HG03060 (cell line): ENCODE data around the gene PCBP3.

Experiments
- ATAC-seq: cut with Tn5 transposase; IDR thresholded peaks from one replicate; pipeline ENCODE4 v1.9.1; 2021; ENCODE audit warnings: low read depth, moderate number of reproducible peaks; ENCODE audit not compliant: unreplicated experiment

The PCBP3 gene

DNA sequence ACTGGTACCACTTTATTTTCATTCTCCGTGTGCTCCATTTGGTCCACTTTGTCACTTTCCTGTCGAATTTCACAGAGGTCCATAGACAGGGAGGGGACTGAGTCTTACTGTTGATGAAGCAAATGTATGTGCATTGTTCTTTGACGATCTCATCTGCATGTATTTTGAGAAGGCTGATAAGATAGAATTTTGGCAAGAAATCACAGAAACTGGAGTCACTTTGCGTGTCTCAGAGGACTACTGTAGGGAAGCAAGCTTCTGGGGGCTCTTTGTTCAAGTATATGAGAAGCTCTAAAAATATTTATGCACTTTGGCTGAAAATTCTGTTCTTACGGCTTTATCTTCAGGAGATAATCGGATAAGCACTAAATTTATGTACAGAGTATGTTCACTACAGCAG lies 78.1 kb downstream of the PCBP3 start:
- no peak for ATAC-seq

DNA sequence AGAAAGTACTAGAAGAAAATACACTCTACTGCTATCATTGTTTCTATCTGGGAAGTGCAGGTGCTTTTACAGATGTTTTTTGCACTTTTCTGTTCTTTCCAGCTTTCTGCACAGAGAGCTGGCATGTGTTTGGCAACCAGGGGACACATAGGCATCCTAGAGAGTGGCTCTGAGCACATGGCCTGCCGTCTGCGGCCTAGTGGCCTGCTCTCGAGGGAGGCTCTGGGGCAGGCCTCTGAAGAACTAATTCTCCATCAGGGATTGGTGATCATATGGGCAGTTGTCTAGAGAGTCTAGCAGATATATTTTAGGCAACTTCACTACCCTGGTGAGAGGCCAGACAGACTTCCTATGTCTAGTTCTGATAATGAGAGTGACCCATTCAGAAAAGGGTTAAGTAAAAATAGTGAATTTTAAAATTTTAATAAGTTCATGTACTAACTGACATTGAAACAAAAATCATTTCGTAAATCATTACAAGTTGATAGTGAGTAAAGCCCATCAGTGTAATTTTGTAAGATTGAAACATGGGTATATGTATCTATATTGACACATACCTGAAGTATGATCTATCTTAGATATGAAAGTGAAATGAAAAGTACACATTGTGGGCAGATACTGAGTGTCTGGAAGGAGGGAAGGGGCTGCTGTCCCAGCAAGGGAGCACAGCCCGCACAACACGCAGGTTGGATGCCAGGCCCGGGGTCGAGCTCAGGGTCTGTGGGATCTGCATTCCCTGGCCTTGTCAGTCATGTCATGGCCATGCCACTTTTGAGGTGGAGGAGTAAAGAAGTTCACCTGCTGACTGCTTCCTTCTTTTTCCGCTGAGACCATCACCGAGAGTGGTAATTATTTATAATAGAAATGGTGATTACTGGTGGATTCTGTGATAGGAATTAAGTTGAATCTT lies 79.8 kb downstream of the PCBP3 start:
- no peak for ATAC-seq

DNA sequence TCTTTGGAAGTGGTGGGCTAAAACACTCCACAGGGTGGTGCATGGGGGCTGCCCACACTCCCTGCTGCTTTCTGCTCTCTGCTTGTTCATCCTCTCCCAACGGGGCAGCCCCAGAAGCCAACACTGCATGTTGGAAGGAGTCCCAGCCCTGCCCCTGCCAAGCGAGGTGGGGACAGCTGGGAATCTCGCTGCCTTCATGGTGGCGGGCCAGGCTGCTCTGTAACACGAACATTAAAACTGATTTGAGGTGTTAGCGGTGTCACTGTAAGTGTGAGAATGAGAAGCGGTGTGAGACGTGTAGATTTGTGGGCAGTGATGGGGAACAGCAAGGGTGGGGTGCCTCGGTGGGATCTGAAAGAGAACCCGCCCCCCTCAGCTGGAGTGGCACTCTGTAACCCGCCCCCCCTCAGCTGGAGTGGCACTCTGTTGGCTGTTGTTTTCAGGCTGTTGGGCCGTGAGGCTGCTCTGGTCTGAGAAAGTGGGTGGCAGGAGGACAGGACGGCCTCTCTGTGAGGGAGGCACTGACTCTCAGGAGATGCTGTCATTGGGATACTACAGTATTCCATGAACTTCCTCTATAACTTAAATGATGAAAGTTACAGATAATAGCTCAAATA lies 80.9 kb downstream of the PCBP3 start:
- ATAC-seq, result no peak

DNA sequence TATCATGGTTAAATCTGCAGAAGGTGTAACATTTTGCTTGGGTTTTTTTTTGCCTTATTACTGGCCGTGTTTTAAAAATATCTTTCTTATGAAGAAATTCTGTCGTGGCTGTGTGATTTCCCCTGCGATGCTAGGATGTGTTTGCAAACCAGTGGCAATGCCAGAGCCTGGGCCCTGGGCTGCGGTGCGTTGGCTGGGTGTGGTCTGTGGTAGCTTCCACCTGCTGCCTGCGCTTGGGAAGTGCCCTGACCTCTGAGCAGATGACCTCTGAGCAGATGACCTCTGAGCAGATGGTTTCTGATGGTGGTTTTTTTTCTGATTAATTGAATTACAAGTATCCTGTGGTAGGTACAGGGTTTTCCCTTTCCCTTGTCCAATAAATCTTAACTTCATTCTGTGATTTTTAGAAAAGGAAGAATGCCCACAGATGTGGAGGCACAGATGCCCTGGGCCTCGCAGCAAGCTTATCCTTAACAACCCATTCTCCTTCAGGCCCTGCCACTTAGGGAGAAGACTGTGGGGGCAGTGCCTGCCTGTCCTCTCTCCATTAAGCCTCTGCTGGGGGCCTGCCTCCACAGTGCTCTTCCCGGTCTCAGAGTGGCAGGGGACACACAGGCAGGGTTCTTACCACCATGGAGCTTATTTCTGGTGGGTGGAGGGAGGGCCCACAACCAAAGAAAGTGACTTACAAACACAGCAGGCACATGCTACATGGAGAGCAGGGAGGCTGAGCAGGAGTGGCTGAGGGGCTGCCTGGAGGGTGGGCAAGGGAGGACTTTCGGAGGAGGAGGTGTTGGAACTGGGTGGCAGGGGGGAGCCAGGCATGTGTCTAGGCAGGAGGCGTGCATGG lies 81.7 kb downstream of the PCBP3 start:
- ATAC-seq, result no peak

DNA sequence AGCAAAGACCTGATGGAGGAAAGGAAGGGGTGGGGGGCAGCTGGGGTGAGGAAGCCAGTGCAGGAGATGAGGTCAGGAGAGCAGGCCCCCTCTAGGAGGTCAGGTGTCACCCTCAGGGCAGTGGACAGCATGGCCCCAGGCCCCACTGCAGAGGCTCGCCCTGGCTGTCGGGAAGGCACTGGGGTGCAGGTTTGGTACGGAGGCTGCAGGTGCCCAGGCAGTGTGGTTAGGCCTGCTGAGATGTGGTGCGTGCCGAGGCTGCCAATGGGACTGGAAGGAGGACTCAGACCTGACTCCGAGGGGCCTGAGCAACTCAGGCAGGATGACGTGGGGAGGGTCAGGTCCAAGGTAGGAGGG lies 82.3 kb downstream of the PCBP3 start:
- ATAC-seq, result no peak

DNA sequence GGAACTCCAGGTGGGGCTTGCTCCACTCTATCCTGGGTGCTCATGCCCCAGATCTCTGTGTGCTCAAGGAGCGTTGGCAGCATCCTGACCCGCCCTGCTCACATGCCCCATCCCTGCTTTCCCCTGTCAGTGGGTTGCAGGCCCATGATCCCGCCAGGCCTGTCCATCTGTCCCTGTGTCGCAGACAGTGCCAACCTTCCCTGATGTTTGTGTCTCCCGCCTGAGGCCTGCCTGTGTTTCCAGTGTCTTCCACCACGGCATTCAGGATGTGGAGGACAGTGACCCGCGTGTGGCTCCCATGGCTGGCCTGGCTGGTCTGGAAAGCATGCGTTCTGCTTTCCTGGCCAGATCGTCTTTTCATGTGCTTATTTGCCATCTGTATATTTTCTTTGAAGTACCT lies 82.9 kb downstream of the PCBP3 start:
- ATAC-seq, result no peak

DNA sequence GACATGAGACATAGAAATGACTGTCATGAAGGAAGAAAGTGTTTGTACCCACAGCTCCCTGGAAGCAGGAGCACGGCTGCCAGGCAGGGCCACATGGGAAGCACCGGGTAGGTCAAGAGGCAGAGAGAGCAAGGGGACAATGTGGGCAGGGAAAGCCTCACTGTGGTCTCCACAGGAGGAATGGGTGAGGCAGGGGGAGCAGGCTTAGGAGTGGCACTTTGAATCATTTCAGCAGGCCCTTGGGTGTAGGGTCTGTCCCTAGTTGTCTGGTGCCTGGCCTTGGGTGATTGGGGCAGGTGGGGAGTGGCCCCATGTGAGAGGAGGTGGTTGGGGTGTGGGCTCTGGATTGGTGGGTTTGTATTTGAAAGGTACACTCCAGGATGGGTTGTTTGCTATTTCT lies 83.9 kb downstream of the PCBP3 start:
- ATAC-seq, result no peak

DNA sequence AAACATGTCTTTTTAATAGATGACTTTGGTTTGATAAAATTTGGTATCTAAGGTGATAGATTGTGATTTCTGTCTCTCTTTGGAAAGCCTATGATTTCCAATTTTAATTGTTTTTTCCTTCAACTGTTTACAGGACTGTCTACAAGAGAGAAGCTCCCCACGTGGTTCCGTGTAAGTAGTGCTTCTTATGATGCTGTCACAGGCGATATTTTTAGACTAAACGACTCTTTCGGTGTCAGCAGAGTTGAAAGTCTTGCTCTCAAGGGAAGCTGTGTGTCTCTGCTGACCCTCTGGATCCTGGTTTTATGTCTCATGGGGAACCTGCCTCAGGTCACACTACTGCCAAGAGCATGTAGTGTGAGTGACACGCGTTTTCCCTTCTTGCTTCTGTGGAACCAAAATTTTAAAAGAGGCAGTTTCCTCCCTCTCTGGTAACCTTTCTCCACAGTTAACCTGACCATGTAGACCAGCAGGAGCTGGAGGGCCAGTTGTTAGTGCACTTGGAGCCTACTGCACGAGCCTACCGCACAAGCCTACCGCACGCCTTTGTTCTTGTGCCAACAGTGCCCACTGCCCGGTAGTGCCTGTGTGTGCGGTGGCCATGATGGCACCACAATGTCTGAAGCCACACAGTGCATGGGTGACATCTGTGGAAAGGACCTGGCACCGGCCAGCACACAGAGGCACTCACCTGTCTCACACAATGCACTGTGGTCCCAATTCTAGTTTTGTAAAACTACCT lies 91.9 kb downstream of the PCBP3 start:
- ATAC-seq, result no peak

DNA sequence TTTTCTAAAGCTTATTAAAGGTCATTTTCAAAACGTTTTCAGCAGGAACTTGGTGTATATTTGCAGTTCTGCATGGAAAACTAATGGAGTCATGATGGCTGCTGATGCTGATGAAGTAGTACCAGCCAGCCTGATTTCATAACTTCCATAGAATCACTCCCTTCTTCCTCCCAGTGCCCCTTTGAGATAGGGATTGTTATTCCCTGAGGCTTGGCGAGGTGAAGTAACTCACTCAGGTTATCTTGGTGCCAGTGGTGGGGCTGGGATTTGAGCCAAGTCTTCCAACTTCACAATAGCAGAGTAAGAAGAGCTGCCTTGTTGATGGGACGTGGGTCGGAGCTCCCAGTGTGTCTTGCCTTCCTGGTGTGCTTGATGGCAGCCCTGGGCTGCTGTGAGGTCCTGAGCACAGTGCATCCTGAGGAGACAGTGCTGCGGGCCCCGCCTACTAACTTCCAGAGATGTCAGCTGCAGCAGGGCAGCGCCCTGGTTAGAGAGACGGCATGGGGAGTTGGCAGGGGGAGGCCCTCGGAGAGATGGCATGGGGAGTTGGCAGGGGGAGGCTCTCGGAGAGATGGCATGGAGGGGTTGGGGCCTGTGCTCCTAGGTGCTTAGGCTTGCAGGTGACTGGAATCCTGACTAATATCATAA lies 92.6 kb downstream of the PCBP3 start:
- ATAC-seq, result no peak

DNA sequence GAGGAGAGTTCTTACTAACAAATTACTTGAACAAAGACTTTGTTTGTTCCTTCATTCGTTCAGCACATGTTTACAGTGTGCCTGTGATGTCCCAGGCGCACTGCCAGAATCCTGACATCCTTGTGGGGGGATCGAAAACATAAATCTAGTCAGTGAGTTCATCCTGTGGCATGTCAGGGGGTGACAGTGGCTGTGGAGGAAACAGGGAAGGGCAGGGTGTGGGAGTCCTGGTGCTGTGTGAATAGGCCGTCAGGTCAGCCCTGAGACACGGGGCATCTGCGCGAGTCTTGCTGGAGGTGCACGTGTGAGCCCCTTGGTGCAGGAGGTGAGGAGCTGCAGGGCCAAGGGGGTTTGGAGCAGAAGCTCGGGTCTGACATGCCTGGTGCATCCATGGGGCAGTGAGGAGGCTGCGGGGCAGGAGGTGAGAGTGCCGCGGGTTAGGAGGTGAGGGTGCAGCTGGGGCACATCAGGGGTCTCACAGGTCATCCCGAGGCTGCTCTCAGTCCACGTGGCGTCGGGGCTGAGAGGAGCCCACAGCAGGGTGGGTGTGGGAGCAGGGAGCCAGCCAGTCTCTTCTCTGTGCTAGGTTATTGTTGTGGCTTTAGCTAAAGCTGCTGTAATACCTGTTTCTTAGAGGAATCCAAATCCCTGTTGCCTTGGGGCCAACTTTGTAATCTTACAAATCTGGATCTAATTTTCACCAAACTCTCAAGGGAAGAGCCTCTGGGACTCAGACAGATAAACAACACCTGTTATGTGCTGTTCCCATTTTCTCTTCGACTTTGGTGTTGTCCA lies 93.4 kb downstream of the PCBP3 start:
- ATAC-seq, result no peak

DNA sequence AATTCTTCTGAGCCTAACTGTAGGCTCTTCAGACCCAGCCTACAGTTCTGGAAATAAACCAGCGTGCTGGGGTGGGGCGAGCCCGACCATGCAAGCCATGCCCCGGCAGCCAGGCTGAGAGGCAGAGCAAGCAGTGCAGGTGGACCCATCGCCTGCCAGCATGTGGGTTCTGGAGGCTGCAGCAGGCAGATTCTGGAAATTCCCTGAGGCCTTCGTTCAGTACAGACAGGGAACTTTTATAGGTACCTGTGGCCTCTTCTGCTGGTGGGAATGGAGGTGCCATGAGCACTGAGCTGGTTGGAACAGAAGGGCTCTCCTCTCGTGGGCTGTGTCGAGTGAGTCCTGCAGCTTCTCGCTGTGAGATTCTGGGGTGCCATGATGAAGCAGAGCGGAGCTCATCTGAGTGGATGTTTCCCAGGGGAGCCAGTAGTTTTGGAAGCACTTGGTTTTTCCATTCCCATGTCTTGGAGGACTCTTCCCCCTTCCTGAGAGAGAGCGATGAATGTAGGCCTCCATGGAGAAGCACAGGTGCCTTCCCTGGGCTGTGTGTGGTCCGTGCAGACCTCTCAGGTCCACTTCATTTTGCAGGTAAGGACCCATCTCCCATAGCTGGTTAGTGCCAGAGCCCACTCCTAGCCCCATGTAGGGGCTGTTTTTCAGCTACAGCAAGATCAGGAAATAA lies 94.1 kb downstream of the PCBP3 start:
- ATAC-seq, result no peak

DNA sequence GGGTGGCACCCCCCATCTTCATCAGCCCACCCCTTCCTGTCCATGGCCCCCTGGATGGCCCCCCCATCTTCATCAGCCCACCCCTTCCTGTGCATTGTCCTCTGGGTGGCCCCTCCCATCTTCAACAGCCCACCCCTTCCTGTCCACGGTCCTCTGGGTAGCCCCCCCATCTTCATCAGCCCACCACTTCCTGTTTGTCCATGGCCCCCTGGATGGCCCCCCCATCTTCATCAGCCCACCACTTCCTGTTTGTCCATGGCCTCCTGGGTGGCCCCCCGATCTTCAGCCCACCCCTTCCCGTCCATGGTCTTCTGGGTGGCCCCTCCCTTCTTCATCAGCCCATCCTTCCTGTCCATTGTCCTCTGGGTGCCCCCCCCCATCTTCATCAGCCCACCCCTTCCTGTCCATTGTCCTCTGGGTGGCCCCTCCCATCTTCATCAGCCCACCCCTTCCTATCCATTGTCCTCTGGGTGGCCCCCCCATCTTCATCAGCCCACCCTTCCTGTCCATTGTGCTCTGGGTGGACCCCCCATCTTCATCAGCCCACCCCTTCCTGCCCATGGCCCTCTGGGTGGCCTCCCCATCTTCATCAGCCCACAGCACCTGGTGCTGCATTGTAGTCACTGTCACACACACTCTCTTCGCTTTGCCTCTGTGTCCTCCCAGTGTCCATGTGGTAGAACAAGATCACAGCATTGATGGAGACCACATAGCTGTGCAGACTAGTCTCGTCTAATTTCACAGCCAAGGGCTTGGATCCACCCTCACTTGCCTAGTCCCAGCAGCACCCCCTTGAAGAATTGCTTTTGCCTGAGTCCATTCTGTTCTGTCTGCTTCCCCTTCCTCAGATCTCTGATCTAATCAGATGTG lies 95.9 kb downstream of the PCBP3 start:
- no peak for ATAC-seq

DNA sequence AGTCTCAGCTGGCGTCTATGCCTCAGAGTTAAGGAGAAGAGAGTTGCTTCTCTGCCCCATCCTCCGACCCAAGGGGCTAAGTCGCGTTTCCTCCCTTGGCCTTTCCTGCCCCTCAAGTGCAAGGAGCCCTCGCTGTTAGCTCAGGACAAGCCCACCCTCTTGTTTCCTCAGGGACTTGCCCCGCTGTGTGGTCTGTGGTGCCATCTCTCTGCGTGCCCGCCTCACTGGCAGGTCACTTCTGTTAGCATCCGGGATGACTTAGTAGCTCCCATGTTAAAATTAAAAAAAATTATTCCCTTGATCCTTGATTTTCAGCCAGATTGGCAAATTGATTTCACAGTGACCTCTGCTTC lies 96.5 kb downstream of the PCBP3 start:
- no peak for ATAC-seq

DNA sequence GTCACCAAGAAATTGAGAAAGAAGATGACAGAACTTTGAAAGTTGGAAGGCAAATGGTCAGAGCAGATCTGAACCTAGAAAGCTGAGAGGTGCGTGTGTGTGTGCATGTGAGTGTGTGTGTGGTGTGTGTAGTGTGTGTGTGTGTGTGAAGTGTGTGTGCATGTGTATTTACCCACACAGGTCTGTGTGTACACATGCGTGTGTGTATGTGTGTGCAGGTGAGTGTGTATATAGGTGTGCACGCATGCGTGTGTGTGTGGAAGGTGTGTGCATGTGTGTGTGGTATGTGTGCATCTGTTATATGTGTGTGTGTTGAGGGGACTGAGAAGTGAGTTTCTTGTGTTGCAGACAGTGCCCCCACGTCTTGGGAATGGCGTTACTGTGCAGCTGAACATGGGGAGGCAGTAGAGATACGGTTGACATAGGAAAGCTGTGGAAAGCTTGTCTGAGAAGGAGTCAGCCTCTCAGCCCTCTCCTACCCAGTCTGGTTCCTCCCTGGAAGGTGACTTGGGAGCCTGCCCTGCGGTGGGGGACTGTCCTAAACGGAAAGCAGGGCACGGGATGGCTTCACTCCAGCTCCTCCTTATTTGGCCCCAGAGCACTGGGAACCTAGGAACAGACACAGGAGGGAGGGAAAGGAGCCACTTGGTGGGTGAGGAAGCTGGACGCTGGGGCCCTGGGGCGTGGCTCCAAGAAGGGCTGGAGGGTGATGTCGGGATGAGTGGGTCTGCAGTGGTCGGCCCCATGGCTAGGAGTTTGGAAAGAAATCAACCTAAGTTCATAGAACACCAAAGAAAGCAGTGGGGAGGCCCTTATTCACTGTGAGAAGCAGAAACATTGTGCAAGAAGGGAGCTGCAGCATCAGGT lies 97.2 kb downstream of the PCBP3 start:
- ATAC-seq, result no peak

DNA sequence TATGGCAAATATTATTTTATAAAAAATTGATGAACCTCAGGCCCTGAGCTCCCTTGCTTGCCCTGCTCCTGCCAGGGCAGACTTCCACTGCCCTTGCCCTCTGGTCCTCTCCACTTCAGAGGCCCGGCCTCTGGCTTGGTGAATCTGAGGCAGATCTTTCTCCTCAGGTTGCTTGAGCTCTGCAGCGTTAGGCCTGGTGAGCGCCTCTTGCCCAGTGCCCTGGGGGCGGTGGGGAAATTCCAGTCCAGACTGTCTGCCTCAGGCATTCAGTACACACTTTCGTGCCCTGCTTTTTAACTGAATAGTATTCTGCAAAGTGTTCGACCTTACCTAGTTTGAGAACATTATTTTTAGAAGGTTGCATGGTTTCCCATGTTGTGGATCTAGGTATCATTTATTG lies 98.2 kb downstream of the PCBP3 start:
- no peak for ATAC-seq

DNA sequence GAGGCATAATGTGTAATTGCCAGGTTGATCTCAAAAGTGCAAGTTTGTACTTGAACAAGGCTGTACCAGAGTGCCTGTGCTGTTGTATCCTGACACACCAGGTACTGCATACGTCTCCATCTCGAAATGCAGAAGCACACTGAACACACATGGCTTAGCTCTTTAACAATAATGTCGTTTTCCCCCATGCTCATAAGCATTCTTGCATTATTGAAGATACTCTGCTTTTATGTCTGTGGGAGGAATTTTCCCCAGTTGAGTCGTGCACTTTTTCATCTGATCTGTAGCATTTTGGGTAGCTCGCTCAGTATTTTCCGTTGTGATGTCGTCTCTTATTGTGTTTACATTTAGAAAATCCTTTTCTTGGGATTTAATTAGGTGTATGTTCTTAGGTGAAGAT lies 98.7 kb downstream of the PCBP3 start:
- ATAC-seq, result no peak

DNA sequence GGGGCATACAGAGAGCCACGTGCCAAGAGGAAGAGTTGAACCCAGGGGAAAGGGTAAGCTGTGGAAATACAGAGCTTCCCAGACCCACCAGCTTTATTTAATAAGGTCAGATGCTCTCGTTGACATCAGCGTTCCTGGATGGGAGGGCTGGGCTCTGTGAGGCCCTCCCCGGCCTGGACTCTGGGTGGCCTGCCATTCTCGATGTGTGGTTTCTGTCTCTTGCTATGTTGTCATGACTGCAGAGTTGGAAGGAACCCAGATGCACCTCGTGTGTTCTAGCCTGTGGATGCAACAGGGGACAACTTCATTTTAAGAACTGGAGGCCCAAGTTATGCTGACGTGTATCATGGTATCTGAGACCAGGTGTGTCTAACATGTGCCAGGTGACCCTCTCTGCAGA lies 101.7 kb downstream of the PCBP3 start:
- no peak for ATAC-seq
